H1 (cell line): ENCODE data around the gene CTAG2. TPM values are rescaled to one million over a fixed set of nuclear protein-coding genes. Genes with fewer than 3 reads are reported as not detected.
"Not testable (repeated sequence)": the region's sequence is repeated elsewhere in the genome, so short reads cannot be mapped to it uniquely, and the experiment has no call there.

Source experiments
- CTCF ChIA-PET: fragments of 300-600 bp; sonication (Branson Sonifier 250); formaldehyde crosslinking; loops from one replicate; lab custom pipeline; 2021; ENCODE audit not compliant: partially characterized antibody; lab: Charles Lee
- POLR2A ChIA-PET: fragments of 300-600 bp; sonication (Branson Sonifier 250); formaldehyde crosslinking; loops from one replicate; lab custom pipeline; 2021; ENCODE audit warnings: inconsistent platforms; ENCODE audit not compliant: partially characterized antibody; lab: Charles Lee
- DNase-seq, 2 experiments: peaks; one replicate each; pipeline versions ENCODE4 v3.0.0 to v3.0.0-alpha.2; 2010 to 2022; ENCODE audit warnings: low spot score in 2 of 2, low read depth in 1 of 2, mixed read lengths in 1 of 2
- FAIRE-seq: peaks from 2 replicates; lab custom pipeline; 2011; peaks lifted over from hg19 to GRCh38; lab: Jason Lieb, UNC
- H2AFZ ChIP-seq: 2 replicates; pipeline ENCODE4 v1.8.1; 2012; ENCODE audit warnings: low read length, inconsistent platforms
- H2AK5ac ChIP-seq: 2 replicates; pipeline ENCODE4 v1.6.1; 2013; ENCODE audit warnings: low read depth, low read length
- H2BK120ac ChIP-seq: replicated peaks from 2 replicates; pipeline ENCODE3; 2013; ENCODE audit warnings: low read depth, low read length, inconsistent platforms
- H2BK12ac ChIP-seq: 2 replicates; pipeline ENCODE4 v1.6.1; 2013; ENCODE audit warnings: low read depth, low read length
- H2BK15ac ChIP-seq: 2 replicates; pipeline ENCODE4 v1.6.1; 2013; ENCODE audit warnings: low read length
- H2BK20ac ChIP-seq: 2 replicates; pipeline ENCODE4 v1.6.1; 2013; ENCODE audit warnings: low read length
- H2BK5ac ChIP-seq: 2 replicates; pipeline ENCODE4 v1.6.1; 2013; ENCODE audit warnings: low read depth, low read length
- H3K14ac ChIP-seq: 2 replicates; pipeline ENCODE4 v1.6.1; 2013; ENCODE audit warnings: inconsistent platforms; ENCODE audit not compliant: insufficient read length
- H3K18ac ChIP-seq: 2 replicates; pipeline ENCODE4 v1.6.1; 2013; ENCODE audit warnings: low read length; ENCODE audit errors: extremely low read depth
- H3K23ac ChIP-seq: 2 replicates; pipeline ENCODE4 v1.6.1; 2013; ENCODE audit warnings: inconsistent platforms; ENCODE audit not compliant: insufficient read length
- H3K23me2 ChIP-seq: 2 replicates; pipeline ENCODE4 v1.6.1; 2013; ENCODE audit warnings: low read depth, low read length
- H3K27ac ChIP-seq: 2 replicates; pipeline ENCODE4 v1.6.1; 2011; ENCODE audit warnings: low read depth, low read length, inconsistent platforms
- H3K27me3 ChIP-seq, 4 experiments: replicated peaks in 1 of 4; 1 replicate in 1 of 4; 2 replicates in 3 of 4; pipeline versions ENCODE4 v1.6.1 to v1.8.1; 2011 to 2013; ENCODE audit warnings: low read length in 3 of 4, mild to moderate bottlenecking in 3 of 4, inconsistent platforms in 2 of 4, mixed read lengths in 2 of 4, moderate library complexity in 1 of 4; ENCODE audit not compliant: control insufficient read depth in 3 of 4, insufficient read depth in 3 of 4; ENCODE audit errors: extremely low read depth in 1 of 4
- H3K36me3 ChIP-seq, 4 experiments: 2 replicates each; pipeline versions ENCODE4 v1.6.1 to v1.8.1; 2011 to 2013; ENCODE audit warnings: mild to moderate bottlenecking in 4 of 4, low read length in 3 of 4, moderate library complexity in 2 of 4, control low read depth in 1 of 4, inconsistent platforms in 1 of 4; ENCODE audit not compliant: insufficient read depth in 4 of 4, control insufficient read depth in 2 of 4
- H3K4ac ChIP-seq: replicated peaks from 2 replicates; pipeline ENCODE3; 2013; ENCODE audit warnings: low read length, low read depth, mixed read lengths, inconsistent platforms; ENCODE audit not compliant: insufficient read length
- H3K4me1 ChIP-seq, 4 experiments: replicated peaks in 1 of 4; 1 replicate in 1 of 4; 2 replicates in 3 of 4; pipeline versions ENCODE4 v1.6.1 to v1.8.1; 2011 to 2013; ENCODE audit warnings: low read length in 3 of 4, inconsistent platforms in 2 of 4, mixed read lengths in 1 of 4; ENCODE audit not compliant: insufficient read depth in 4 of 4, control insufficient read depth in 3 of 4
- H3K4me2 ChIP-seq, 2 experiments: 2 replicates each; pipeline versions ENCODE4 v1.6.1 to v1.8.1; 2011 to 2013; ENCODE audit warnings: low read depth in 2 of 2, low read length in 2 of 2, control low read depth in 1 of 2, inconsistent platforms in 1 of 2, mild to moderate bottlenecking in 1 of 2; ENCODE audit not compliant: insufficient read depth in 1 of 2
- H3K4me3 ChIP-seq, 4 experiments: fragments of 200-600, 300-600 bp in 1 of 4; sonication (generic), shearing (Covaris generic), sonication (Bioruptor Twin) in 1 of 4; 2 replicates each; pipeline versions ENCODE4 v1.5.1 to v1.8.1; 2011 to 2016; ENCODE audit warnings: low read length in 4 of 4, low read depth in 3 of 4, control low read depth in 2 of 4, inconsistent platforms in 2 of 4, mild to moderate bottlenecking in 2 of 4, mixed read lengths in 1 of 4, moderate library complexity in 1 of 4; ENCODE audit not compliant: insufficient read depth in 2 of 4; ENCODE audit errors: extremely low read depth in 1 of 4
- H3K56ac ChIP-seq: replicated peaks from 2 replicates; pipeline ENCODE3; 2013; ENCODE audit warnings: low read depth, mild to moderate bottlenecking, mixed read lengths, low read length, inconsistent platforms; ENCODE audit not compliant: insufficient read length
- H3K79me1 ChIP-seq: 2 replicates; pipeline ENCODE4 v1.6.1; 2013; ENCODE audit warnings: low read depth, low read length, control low read depth
- H3K79me2 ChIP-seq, 2 experiments: 2 replicates each; pipeline versions ENCODE4 v1.6.1 to v1.8.1; 2012 to 2013; ENCODE audit warnings: low read length in 2 of 2, mild to moderate bottlenecking in 2 of 2, inconsistent platforms in 1 of 2; ENCODE audit not compliant: insufficient read depth in 2 of 2, control insufficient read depth in 1 of 2
- H3K9ac ChIP-seq, 4 experiments: replicated peaks in 1 of 4; 1 replicate in 1 of 4; 2 replicates in 3 of 4; pipeline versions ENCODE4 v1.6.1 to v1.8.1; 2011 to 2013; ENCODE audit warnings: low read depth in 3 of 4, low read length in 3 of 4, control low read depth in 2 of 4, mild to moderate bottlenecking in 2 of 4, moderate library complexity in 2 of 4, inconsistent platforms in 1 of 4; ENCODE audit errors: extremely low read depth in 1 of 4
- H3K9me3 ChIP-seq, 2 experiments: 2 replicates each; pipeline versions ENCODE4 v1.6.1 to v1.8.1; 2012 to 2013; ENCODE audit warnings: mild to moderate bottlenecking in 2 of 2, moderate library complexity in 2 of 2, control low read depth in 1 of 2, inconsistent platforms in 1 of 2, low read depth in 1 of 2, low read length in 1 of 2, mixed read lengths in 1 of 2; ENCODE audit not compliant: insufficient read depth in 2 of 2
- H4K20me1 ChIP-seq, 2 experiments: replicated peaks in 1 of 2; 2 replicates each; pipeline versions ENCODE3 to v1.8.1; 2011 to 2013; ENCODE audit warnings: inconsistent platforms in 2 of 2, low read length in 2 of 2, mild to moderate bottlenecking in 1 of 2; ENCODE audit not compliant: insufficient read depth in 2 of 2, control insufficient read depth in 1 of 2
- H4K5ac ChIP-seq: 2 replicates; pipeline ENCODE4 v1.6.1; 2013; ENCODE audit warnings: low read length, low read depth, mixed read lengths, inconsistent platforms; ENCODE audit not compliant: insufficient read length
- H4K8ac ChIP-seq: 2 replicates; pipeline ENCODE4 v1.8.0; 2013; ENCODE audit warnings: mild to moderate bottlenecking, moderate library complexity, low read length, inconsistent platforms; ENCODE audit not compliant: insufficient read depth; ENCODE audit errors: extremely low read depth
- H4K91ac ChIP-seq: replicated peaks from 2 replicates; pipeline ENCODE3; 2013; ENCODE audit warnings: low read length, mixed read lengths, inconsistent platforms; ENCODE audit not compliant: insufficient read length
- WGBS, 2 experiments: shearing (Covaris generic) in 1 of 2; methylation state at CpG; one replicate each; pipeline versions ENCODE4 v1.1.6 to v1.1.7; 2013 to 2015; ENCODE audit warnings: low lambda C conversion rate in 2 of 2, mixed read lengths in 2 of 2, inconsistent platforms in 1 of 2, low coverage in 1 of 2, missing lambda C conversion rate in 1 of 2; ENCODE audit not compliant: insufficient replicate concordance in 2 of 2, insufficient coverage in 1 of 2, insufficient read length in 1 of 2; ENCODE audit errors: extremely low coverage in 1 of 2, missing lambda C conversion rate in 1 of 2; 5-methylcytosine and 5-hydroxymethylcytosine counted together
- polyA plus RNA-seq, 7 experiments: library from polyadenylated mRNA; depleted of rRNA in 3 of 7; stranded (reverse) in 5 of 7; unstranded in 2 of 7; fragments of >200 nt in 5 of 7; fragments of 200-250 nt in 2 of 7; gene quantifications; 1 replicate in 5 of 7; 2 replicates in 1 of 7; 4 replicates in 1 of 7; pipeline versions ENCODE4 v1.2.1 to v1.2.3, GENCODE V29; 2011 to 2013; ENCODE audit warnings: missing spikeins in 2 of 7, mixed read lengths in 2 of 7
- total RNA-seq: library from RNA; stranded (reverse); fragmentation: NEBNext Ultra II Directional; extraction: Animal tissue kit (Norgen Biotek cat#: 25700); gene quantifications from 2 replicates; pipeline ENCODE4 v1.2.1, GENCODE V29; 2021

The CTAG2 gene
- total and polyA plus RNA-seq, 2 of the 8 experiments (the other 6 are each of a cell fraction or from before 2014, with no cell fraction given), result not detected

DNA sequence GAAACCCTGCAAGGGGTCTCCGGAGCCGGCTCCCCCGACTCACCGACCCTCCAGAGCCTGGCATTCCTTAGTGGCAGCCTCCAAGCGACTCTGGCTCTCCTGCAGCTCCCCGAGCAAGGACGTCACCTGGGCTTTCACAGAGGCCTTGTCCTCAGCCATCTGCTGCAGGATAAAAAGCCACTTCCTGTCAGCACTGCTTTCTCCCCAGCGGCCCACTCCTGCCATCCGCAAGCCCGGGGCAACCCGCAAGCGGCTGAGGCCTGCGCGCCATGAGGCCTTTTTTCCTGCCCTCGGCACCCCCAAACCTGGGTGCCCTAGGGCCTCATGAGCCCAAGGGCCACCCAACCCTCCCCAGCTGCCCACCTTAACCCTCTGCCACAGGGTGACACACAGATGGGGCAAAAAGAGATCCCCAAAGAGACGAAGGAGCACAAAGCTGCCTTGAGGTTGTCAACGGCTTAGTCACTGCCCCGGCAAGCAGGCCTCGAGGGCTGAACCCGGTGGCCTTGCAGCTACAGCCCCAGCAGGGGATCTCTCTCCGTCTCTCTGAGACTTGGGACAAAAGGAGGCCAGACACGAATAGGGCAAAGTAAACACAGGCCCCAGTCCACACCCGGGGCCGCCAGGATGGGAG is 7.5 kb downstream of the CTAG2 start:
- H3K9ac ChIP-seq, H3K14ac ChIP-seq, H2BK12ac ChIP-seq, H3K9me3 ChIP-seq, H3K79me2 ChIP-seq, H3K79me1 ChIP-seq, H3K27ac ChIP-seq, H3K4ac ChIP-seq, H3K18ac ChIP-seq, H3K27me3 ChIP-seq, H2AFZ ChIP-seq, H3K23me2 ChIP-seq, POLR2A ChIA-PET, H2BK20ac ChIP-seq, DNase-seq, H4K91ac ChIP-seq, H2BK5ac ChIP-seq, H4K20me1 ChIP-seq, H2BK15ac ChIP-seq, H3K4me1 ChIP-seq, H2AK5ac ChIP-seq, H3K23ac ChIP-seq, H2BK120ac ChIP-seq, CTCF ChIA-PET, H4K8ac ChIP-seq, H3K56ac ChIP-seq, H3K36me3 ChIP-seq, H3K4me3 ChIP-seq, H3K4me2 ChIP-seq, H4K5ac ChIP-seq: not testable (repeated sequence)
- WGBS, 2 experiments, result no CpG with 5 or more reads among the region's 24 CpGs
- FAIRE-seq, result peak; percentile 81

DNA sequence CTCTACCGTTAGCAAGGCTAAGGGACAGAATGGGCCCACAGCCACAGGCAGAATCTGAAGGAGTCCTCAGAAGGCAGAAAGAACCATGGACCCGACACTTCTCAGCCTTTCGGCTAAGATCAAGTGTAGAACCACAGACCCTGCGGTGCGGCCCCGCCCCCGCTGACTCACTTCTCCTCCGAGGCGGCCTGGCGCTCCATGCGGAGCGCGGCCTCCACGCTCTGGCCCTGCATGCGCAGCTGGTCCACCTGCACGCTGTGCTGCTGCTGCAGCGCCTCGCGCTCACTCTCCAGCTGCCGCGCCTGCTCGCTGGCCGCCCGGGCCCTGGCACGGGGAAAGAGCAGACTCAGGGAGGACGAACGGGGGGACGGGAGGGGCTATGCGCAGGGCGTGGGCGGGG is 9.7 kb downstream of the CTAG2 start:
- H3K9ac ChIP-seq, H2BK15ac ChIP-seq, H2AFZ ChIP-seq, H2BK20ac ChIP-seq, H3K79me1 ChIP-seq, H3K23ac ChIP-seq, H3K4me3 ChIP-seq, H3K36me3 ChIP-seq, H2BK120ac ChIP-seq, POLR2A ChIA-PET, H2BK12ac ChIP-seq, H4K5ac ChIP-seq, H3K27ac ChIP-seq, CTCF ChIA-PET, H3K9me3 ChIP-seq, H4K91ac ChIP-seq, H4K8ac ChIP-seq, H3K27me3 ChIP-seq, H3K18ac ChIP-seq, DNase-seq, H2AK5ac ChIP-seq, H3K4ac ChIP-seq, H3K4me2 ChIP-seq, FAIRE-seq, H3K56ac ChIP-seq, H4K20me1 ChIP-seq, H3K23me2 ChIP-seq, H3K4me1 ChIP-seq, H3K79me2 ChIP-seq, H3K14ac ChIP-seq, H2BK5ac ChIP-seq: not testable (repeated sequence)
- no CpG with 5 or more reads among the region's 31 CpGs for WGBS, 2 experiments
